Activated CD4-positive, alpha-beta T cell treated with anti-CD3 and anti-CD28 coated beads, Interleukin-2, amount 10 ng/mL, durations not matched to agents 24 days and 14 days (primary cell): ENCODE measurements around the gene SIN3B. TPM values are rescaled to one million over a fixed set of nuclear protein-coding genes. Genes with fewer than 3 reads are reported as not detected.

ENCODE experiments used
- DNase-seq: peaks from one replicate; pipeline ENCODE4 v3.0.0; 2022
- H3K27ac Mint-ChIP-seq: one replicate; pipeline ENCODE4 v1.8.0; 2022; ENCODE audit warnings: mild to moderate bottlenecking, mixed read lengths
- H3K27me3 Mint-ChIP-seq: one replicate; pipeline ENCODE4 v1.8.0; 2022; ENCODE audit warnings: mixed read lengths
- H3K36me3 Mint-ChIP-seq: one replicate; pipeline ENCODE4 v1.8.0; 2022; ENCODE audit warnings: low read depth, mild to moderate bottlenecking, mixed read lengths
- H3K4me1 Mint-ChIP-seq: one replicate; pipeline ENCODE4 v1.8.0; 2021; ENCODE audit warnings: mixed read lengths
- H3K4me3 Mint-ChIP-seq: one replicate; pipeline ENCODE4 v1.8.0; 2022; ENCODE audit warnings: mild to moderate bottlenecking, moderate library complexity, mixed read lengths
- H3K9me3 Mint-ChIP-seq: one replicate; pipeline ENCODE4 v1.8.0; 2021; ENCODE audit warnings: mixed read lengths
- intact Hi-C: fragments of 100-400 bp; cut with micrococcal nuclease; formaldehyde crosslinking; loops from one replicate; pipeline ENCODE4 v1.15.1; 2023
- total RNA-seq: library from RNA; stranded (reverse); gene quantifications from 2 replicates; pipeline ENCODE4 v1.2.3, GENCODE V29; 2022

The SIN3B gene
- total RNA-seq, 1 donor from 2014 or later, result 43.9 TPM

- H3K27ac Mint-ChIP-seq, result no peak overlapping the region
- H3K9me3 Mint-ChIP-seq, result no peaks in the 10 kb centered on the region
- peaks cover 20% of the 10 kb centered on the region for H3K27me3 Mint-ChIP-seq
- H3K4me3 Mint-ChIP-seq, result no peak overlapping the region
- intact Hi-C loops, result no loop called here
- peaks cover 13% of the 10 kb centered on the region for H3K4me1 Mint-ChIP-seq
- no peak for DNase-seq
- H3K36me3 Mint-ChIP-seq, result no peaks in the 10 kb centered on the region
These were observed 63.9 kb downstream of the SIN3B start for GRCh38 chr19:16892868-16893685.

- Mint-ChIP-seq H3K9me3 (no peaks in the 10 kb centered on the region), H3K27me3 (peaks cover 26% of the 10 kb centered on the region), H3K4me1 (peaks cover 13% of the 10 kb centered on the region), H3K4me3 (no peak overlapping the region), H3K27ac (no peak overlapping the region), H3K36me3 (no peaks in the 10 kb centered on the region)
- intact Hi-C loops, result no loop called here
- peak; percentile 65 for DNase-seq
These were observed 64.4 kb downstream of the SIN3B start for GRCh38 chr19:16893686-16893989.

- Mint-ChIP-seq H3K27ac (no peak overlapping the region), H3K27me3 (peaks cover 29% of the 10 kb centered on the region), H3K4me1 (peaks cover 14% of the 10 kb centered on the region), H3K4me3 (no peak overlapping the region), H3K9me3 (no peaks in the 10 kb centered on the region), H3K36me3 (no peaks in the 10 kb centered on the region)
- intact Hi-C loops, result no loop called here
- DNase-seq, result no peak
These were observed 64.9 kb downstream of the SIN3B start for GRCh38 chr19:16894080-16894479.

GRCh38 chr19:16895467-16896145 lies 66.4 kb downstream of the SIN3B start:
- Mint-ChIP-seq H3K4me1 (peaks cover 22% of the 10 kb centered on the region), H3K36me3 (no peaks in the 10 kb centered on the region), H3K4me3 (peak overlapping the region; percentile 43), H3K27me3 (peaks cover 29% of the 10 kb centered on the region), H3K9me3 (no peaks in the 10 kb centered on the region), H3K27ac (no peak overlapping the region)
- DNase-seq, result no peak
- intact Hi-C loops, result loop anchor here (2.0 kb wide), 1 partner anchor 67 kb away; the partner anchor contains the start of gene SIN3B

GRCh38 chr19:16896146-16897028 lies 67.2 kb downstream of the SIN3B start:
- H3K4me3 Mint-ChIP-seq, result peak overlapping the region; percentile 75
- intact Hi-C loops, result loop anchor here (2.0 kb wide), 1 partner anchor 68 kb away; the partner anchor contains the start of gene SIN3B
- H3K36me3 Mint-ChIP-seq, result no peaks in the 10 kb centered on the region
- peaks cover 22% of the 10 kb centered on the region for H3K4me1 Mint-ChIP-seq
- peak; percentile 67 for DNase-seq
- H3K27me3 Mint-ChIP-seq, result peaks cover 29% of the 10 kb centered on the region
- H3K9me3 Mint-ChIP-seq, result no peaks in the 10 kb centered on the region
- H3K27ac Mint-ChIP-seq, result peak overlapping the region; percentile 34

GRCh38 chr19:16897029-16897855 lies 68.0 kb downstream of the SIN3B start:
- DNase-seq, result peak; percentile 90
- Mint-ChIP-seq H3K9me3 (no peaks in the 10 kb centered on the region), H3K27me3 (peaks cover 29% of the 10 kb centered on the region), H3K36me3 (no peaks in the 10 kb centered on the region), H3K4me3 (peak overlapping the region; percentile 75), H3K4me1 (peaks cover 22% of the 10 kb centered on the region), H3K27ac (peak overlapping the region; percentile 60)
- intact Hi-C loops, result loop anchor here (2.0 kb wide), 1 partner anchor 68 kb away; the partner anchor contains the start of gene SIN3B

GRCh38 chr19:16897856-16898161 lies 68.6 kb downstream of the SIN3B start:
- Mint-ChIP-seq H3K9me3 (no peaks in the 10 kb centered on the region), H3K36me3 (no peaks in the 10 kb centered on the region), H3K4me1 (peaks cover 20% of the 10 kb centered on the region), H3K27me3 (peaks cover 25% of the 10 kb centered on the region), H3K4me3 (peak overlapping the region; percentile 52), H3K27ac (peak overlapping the region; percentile 74)
- intact Hi-C loops, result loop anchor here (2.0 kb wide), 1 partner anchor 69 kb away; the partner anchor contains the start of gene SIN3B
- DNase-seq, result no peak

GRCh38 chr19:16898361-16899015 lies 69.3 kb downstream of the SIN3B start:
- no peaks in the 10 kb centered on the region for H3K9me3 Mint-ChIP-seq
- H3K27ac Mint-ChIP-seq, result peak overlapping the region; percentile 74
- intact Hi-C loops, result loop anchor here (1.0 kb wide), 1 partner anchor 127 kb away; no protein-coding TSS in a partner anchor
- H3K4me1 Mint-ChIP-seq, result peaks cover 18% of the 10 kb centered on the region
- no peaks in the 10 kb centered on the region for H3K36me3 Mint-ChIP-seq
- peak overlapping the region; percentile 52 for H3K4me3 Mint-ChIP-seq
- H3K27me3 Mint-ChIP-seq, result peaks cover 21% of the 10 kb centered on the region
- DNase-seq, result no peak

- Mint-ChIP-seq H3K4me3 (peak overlapping the region; percentile 41), H3K27me3 (peaks cover 19% of the 10 kb centered on the region), H3K4me1 (peaks cover 16% of the 10 kb centered on the region), H3K27ac (no peak overlapping the region), H3K9me3 (no peaks in the 10 kb centered on the region), H3K36me3 (no peaks in the 10 kb centered on the region)
- DNase-seq, result peak; percentile 80
- intact Hi-C loops, result loop anchor here (1.0 kb wide), 1 partner anchor 128 kb away; no protein-coding TSS in a partner anchor
These were observed 70.4 kb downstream of the SIN3B start for GRCh38 chr19:16899566-16900075.

- Mint-ChIP-seq H3K4me1 (peaks cover 16% of the 10 kb centered on the region), H3K9me3 (no peaks in the 10 kb centered on the region), H3K27me3 (peaks cover 10% of the 10 kb centered on the region), H3K36me3 (no peaks in the 10 kb centered on the region), H3K4me3 (no peak overlapping the region), H3K27ac (no peak overlapping the region)
- no peak for DNase-seq
- intact Hi-C loops, result no loop called here
These were observed 72.4 kb downstream of the SIN3B start for GRCh38 chr19:16901491-16902175.

GRCh38 chr19:16902545-16902944 lies 73.3 kb downstream of the SIN3B start:
- no peak overlapping the region for H3K4me3 Mint-ChIP-seq
- H3K27ac Mint-ChIP-seq, result no peak overlapping the region
- H3K9me3 Mint-ChIP-seq, result no peaks in the 10 kb centered on the region
- no peak for DNase-seq
- intact Hi-C loops, result no loop called here
- H3K4me1 Mint-ChIP-seq, result peaks cover 16% of the 10 kb centered on the region
- H3K36me3 Mint-ChIP-seq, result no peaks in the 10 kb centered on the region
- H3K27me3 Mint-ChIP-seq, result peaks cover 10% of the 10 kb centered on the region

- H3K36me3 Mint-ChIP-seq, result no peaks in the 10 kb centered on the region
- intact Hi-C loops, result no loop called here
- H3K27ac Mint-ChIP-seq, result no peak overlapping the region
- DNase-seq, result no peak
- H3K4me1 Mint-ChIP-seq, result peaks cover 14% of the 10 kb centered on the region
- H3K27me3 Mint-ChIP-seq, result peaks cover 6% of the 10 kb centered on the region
- H3K4me3 Mint-ChIP-seq, result no peak overlapping the region
- no peaks in the 10 kb centered on the region for H3K9me3 Mint-ChIP-seq
These were observed 74.1 kb downstream of the SIN3B start for GRCh38 chr19:16903347-16903746.
